Measurements from ENCODE around the gene MN1.

DNA sequence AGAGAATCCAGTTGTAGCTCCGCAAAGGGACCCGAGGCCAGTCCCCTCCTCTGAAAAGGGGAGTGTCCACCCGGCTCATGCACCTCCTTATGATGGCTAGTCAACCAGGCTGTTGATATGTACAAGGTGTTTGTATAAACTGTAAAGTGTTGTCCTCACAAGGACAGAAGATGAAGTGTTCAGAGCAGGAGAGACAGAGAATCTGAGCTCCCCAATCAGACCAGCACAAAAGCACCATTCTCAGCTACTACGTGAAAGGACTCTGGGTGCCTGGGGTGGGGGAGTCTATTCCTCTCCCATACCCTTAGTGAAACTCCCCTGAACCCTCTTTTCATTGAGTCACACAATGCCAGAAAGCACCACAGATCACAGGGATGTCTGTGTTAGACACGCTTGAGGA lies 49.4 kb downstream of the MN1 start:
- TF ChIP-seq CTCF (IDR thresholded peaks at IDR 0.05) (no peak), EZH2 (IDR thresholded peaks at IDR 0.05; ENCODE audit: borderline replicate concordance, insufficient read depth, low read depth, low read length, poor library complexity, severe bottlenecking) (no peak)
